ENCODE measurements around the gene ATG13.

Gene ATG13

GRCh38 chr11:46694072-46694471 lies 76.7 kb downstream of the ATG13 start:
- no peak for DNase-seq (ENCODE audit: low read depth in 2 of 2)
- no peak overlapping the region for H3K4me3 ChIP-seq (replicated peaks in 1 of 2; ENCODE audit: low read depth in 2 of 2, low read length in 2 of 2)
- no peak for TF ChIP-seq CTCF (IDR thresholded peaks at IDR 0.05; ENCODE audit: low read depth, low read length)

GRCh38 chr11:46694607-46695006 lies 77.3 kb downstream of the ATG13 start:
- DNase-seq (ENCODE audit: low read depth in 2 of 2): no peak
- H3K4me3 ChIP-seq (replicated peaks in 1 of 2; ENCODE audit: low read depth in 2 of 2, low read length in 2 of 2): no peak overlapping the region
- TF ChIP-seq CTCF (IDR thresholded peaks at IDR 0.05; ENCODE audit: low read depth, low read length): no peak

- no peak overlapping the region for H3K4me3 ChIP-seq (replicated peaks in 1 of 2; ENCODE audit: low read depth in 2 of 2, low read length in 2 of 2)
- no peak for TF ChIP-seq CTCF (IDR thresholded peaks at IDR 0.05; ENCODE audit: low read depth, low read length)
- no peak for DNase-seq (ENCODE audit: low read depth in 2 of 2)
These were observed 78.2 kb downstream of the ATG13 start for GRCh38 chr11:46695345-46696211.

- no peak overlapping the region for H3K4me3 ChIP-seq (replicated peaks in 1 of 2; ENCODE audit: low read depth in 2 of 2, low read length in 2 of 2)
- no peak for DNase-seq (ENCODE audit: low read depth in 2 of 2)
- no peak for TF ChIP-seq CTCF (IDR thresholded peaks at IDR 0.05; ENCODE audit: low read depth, low read length)
These were observed 78.8 kb downstream of the ATG13 start for GRCh38 chr11:46696212-46696558.

- TF ChIP-seq CTCF (IDR thresholded peaks at IDR 0.05; ENCODE audit: low read depth, low read length): no peak
- H3K4me3 ChIP-seq (replicated peaks in 1 of 2; ENCODE audit: low read depth in 2 of 2, low read length in 2 of 2): no peak overlapping the region
- DNase-seq (ENCODE audit: low read depth in 2 of 2): peak in 1 of 2 donors; percentile 61
These were observed 80.0 kb downstream of the ATG13 start for GRCh38 chr11:46697303-46697702.

- DNase-seq (ENCODE audit: low read depth in 2 of 2): no peak
- H3K4me3 ChIP-seq (replicated peaks in 1 of 2; ENCODE audit: low read depth in 2 of 2, low read length in 2 of 2): no peak overlapping the region
- TF ChIP-seq CTCF (IDR thresholded peaks at IDR 0.05; ENCODE audit: low read depth, low read length): no peak
These were observed 80.4 kb downstream of the ATG13 start for GRCh38 chr11:46697723-46698122.

GRCh38 chr11:46698597-46698996 lies 81.2 kb downstream of the ATG13 start:
- TF ChIP-seq CTCF (IDR thresholded peaks at IDR 0.05; ENCODE audit: low read depth, low read length): no peak
- no peak for DNase-seq (ENCODE audit: low read depth in 2 of 2)
- no peak overlapping the region for H3K4me3 ChIP-seq (replicated peaks in 1 of 2; ENCODE audit: low read depth in 2 of 2, low read length in 2 of 2)

Data from cardiac fibroblast (primary cell).